Measurements from ENCODE around the gene OASL.

The OASL gene

GRCh38 chr12:121015825-121016766 lies 22.9 kb downstream of the OASL start, which contains the start of gene C12orf43:
TSS of gene C12orf43 (minus strand) at chr12:121016487. CDS start at chr12:121016474, 13 bp downstream.
- peak; percentile 80 for DNase-seq (ENCODE audit: low read depth)

GRCh38 chr12:121013715-121014114 lies 25.3 kb downstream of the OASL start:
- DNase-seq (ENCODE audit: low read depth): no peak

- DNase-seq (ENCODE audit: low read depth): no peak
Observed at GRCh38 chr12:121011820-121012219, 27.2 kb downstream of the OASL start.

- DNase-seq (ENCODE audit: low read depth): no peak
Observed at GRCh38 chr12:121010860-121011259, 28.2 kb downstream of the OASL start.

- DNase-seq (ENCODE audit: low read depth): no peak
Observed at GRCh38 chr12:121009741-121010140, 29.3 kb downstream of the OASL start.

- DNase-seq (ENCODE audit: low read depth): no peak
Observed at GRCh38 chr12:121008347-121009098, 30.5 kb downstream of the OASL start.

- peak; percentile 9 for DNase-seq (ENCODE audit: low read depth)
Observed at GRCh38 chr12:121005346-121005815, 33.7 kb downstream of the OASL start.

- no peak for DNase-seq (ENCODE audit: low read depth)
Observed at GRCh38 chr12:121004253-121004815, 34.7 kb downstream of the OASL start.

GRCh38 chr12:121003650-121004049 lies 35.4 kb downstream of the OASL start:
- no peak for DNase-seq (ENCODE audit: low read depth)

- no peak for DNase-seq (ENCODE audit: low read depth)
Observed at GRCh38 chr12:121001841-121002483, 37.1 kb downstream of the OASL start.

- no peak for DNase-seq (ENCODE audit: low read depth)
Observed at GRCh38 chr12:121001060-121001459, 38.0 kb downstream of the OASL start.

GRCh38 chr12:121000530-121000929 lies 38.5 kb downstream of the OASL start:
- DNase-seq (ENCODE audit: low read depth): no peak

GRCh38 chr12:120999191-121000120 lies 39.6 kb downstream of the OASL start:
- no peak for DNase-seq (ENCODE audit: low read depth)

- DNase-seq (ENCODE audit: low read depth): no peak
Observed at GRCh38 chr12:120998435-120998834, 40.6 kb downstream of the OASL start.

GRCh38 chr12:120997448-120997847 lies 41.6 kb downstream of the OASL start:
- no peak for DNase-seq (ENCODE audit: low read depth)

- no peak for DNase-seq (ENCODE audit: low read depth)
Observed at GRCh38 chr12:120996133-120996746, 42.8 kb downstream of the OASL start.

GRCh38 chr12:120994589-120995337 lies 44.3 kb downstream of the OASL start:
- DNase-seq (ENCODE audit: low read depth): no peak

- no peak for DNase-seq (ENCODE audit: low read depth)
Observed at GRCh38 chr12:120994059-120994458, 45.0 kb downstream of the OASL start.

- DNase-seq (ENCODE audit: low read depth): no peak
Observed at GRCh38 chr12:120993496-120993895, 45.5 kb downstream of the OASL start.

GRCh38 chr12:120992989-120993388 lies 46.1 kb downstream of the OASL start:
- DNase-seq (ENCODE audit: low read depth): no peak

Data from stimulated activated CD8-positive, alpha-beta memory T cell treated with anti-CD3 and anti-CD28 coated beads, Interleukin-12 subunit alpha, Interleukin-12 subunit beta, amount 100 ng/mL, for 4 hours (primary cell).